ENCODE results near the gene CDCA3. TPM values are rescaled to one million over a fixed set of nuclear protein-coding genes. Genes with fewer than 3 reads are reported as not detected.
"Not testable (repeated sequence)": the region's sequence is repeated elsewhere in the genome, so short reads cannot be mapped to it uniquely, and the experiment has no call there.

CDCA3 gene
- total RNA-seq, 4 donors from 2014 or later = 0.25 to 4.4 (median 0.65) TPM

- ATAC-seq = no peak
- TF ChIP-seq POLR2A (IDR thresholded peaks at IDR 0.05) (no peak), CTCF (IDR thresholded peaks at IDR 0.05 in 4 of 5, conservative IDR thresholded peaks at IDR 0.05 in 1 of 5) (no peak)
- intact Hi-C loops (cut with DNase I; ENCODE audit: low total_unique reads) = no loop called here
- H3K4me3 ChIP-seq = no peak overlapping the region
- no peaks in the 10 kb centered on the region for H3K4me1 ChIP-seq
- DNase-seq = no peak
- in situ Hi-C loops (cut with MboI; ENCODE audit: low sequenced_read_pairs in 4 of 4) = no loop called here
- H3K27me3 ChIP-seq = no peaks in the 10 kb centered on the region
- no peaks in the 10 kb centered on the region for H3K9me3 ChIP-seq
- H3K36me3 ChIP-seq = peaks cover 0 to 4% of the 10 kb centered on the region in 2 donors
- H3K27ac ChIP-seq = no peak overlapping the region
These were observed 32.2 kb upstream of the CDCA3 start for GRCh38 chr12:6883252-6883651.

DNA sequence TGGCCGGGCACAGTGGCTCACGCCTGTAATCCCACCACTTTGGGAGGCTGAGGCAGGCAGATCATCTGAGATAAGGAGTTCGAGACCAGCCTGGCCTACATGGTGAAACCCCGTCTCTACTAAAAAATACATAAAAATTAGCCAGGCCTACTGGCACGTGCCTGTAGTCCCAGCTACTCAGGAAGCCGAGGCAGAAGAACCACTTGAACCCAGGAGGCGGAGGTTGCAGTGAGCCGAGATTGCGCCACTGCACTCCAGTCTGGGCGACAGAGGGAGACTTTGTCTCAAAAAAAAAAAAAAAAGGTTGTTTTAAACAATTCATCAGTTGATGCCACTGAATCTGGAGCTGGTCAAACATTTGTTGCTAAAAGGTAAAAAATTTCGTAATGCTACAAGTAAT, 28.7 kb upstream of the CDCA3 start:
- DNase-seq; H3K9me3 ChIP-seq; H3K27ac ChIP-seq; intact Hi-C loops (cut with DNase I; ENCODE audit: low total_unique reads); H3K36me3 ChIP-seq; H3K27me3 ChIP-seq; ATAC-seq; in situ Hi-C loops (cut with MboI; ENCODE audit: low sequenced_read_pairs in 4 of 4); H3K4me3 ChIP-seq; H3K4me1 ChIP-seq: not testable (repeated sequence)

- ATAC-seq; DNase-seq; H3K27me3 ChIP-seq; H3K9me3 ChIP-seq; in situ Hi-C loops (cut with MboI; ENCODE audit: low sequenced_read_pairs in 4 of 4): not testable (repeated sequence)
- peaks cover 23% of the 10 kb centered on the region in 2 donors for H3K4me1 ChIP-seq
- H3K27ac ChIP-seq = peak overlapping the region; percentile 21 to 100 (median 90)
- H3K36me3 ChIP-seq = peaks cover 0 to 27% of the 10 kb centered on the region in 2 donors
- H3K4me3 ChIP-seq = peak overlapping the region; percentile 84 to 96 (median 90)
- intact Hi-C loops (cut with DNase I; ENCODE audit: low total_unique reads) = loop anchor here (5.0 kb wide), 1 partner anchor 88 kb away; no protein-coding TSS in a partner anchor
These were observed 22.9 kb upstream of the CDCA3 start for GRCh38 chr12:6874015-6874368.

DNA sequence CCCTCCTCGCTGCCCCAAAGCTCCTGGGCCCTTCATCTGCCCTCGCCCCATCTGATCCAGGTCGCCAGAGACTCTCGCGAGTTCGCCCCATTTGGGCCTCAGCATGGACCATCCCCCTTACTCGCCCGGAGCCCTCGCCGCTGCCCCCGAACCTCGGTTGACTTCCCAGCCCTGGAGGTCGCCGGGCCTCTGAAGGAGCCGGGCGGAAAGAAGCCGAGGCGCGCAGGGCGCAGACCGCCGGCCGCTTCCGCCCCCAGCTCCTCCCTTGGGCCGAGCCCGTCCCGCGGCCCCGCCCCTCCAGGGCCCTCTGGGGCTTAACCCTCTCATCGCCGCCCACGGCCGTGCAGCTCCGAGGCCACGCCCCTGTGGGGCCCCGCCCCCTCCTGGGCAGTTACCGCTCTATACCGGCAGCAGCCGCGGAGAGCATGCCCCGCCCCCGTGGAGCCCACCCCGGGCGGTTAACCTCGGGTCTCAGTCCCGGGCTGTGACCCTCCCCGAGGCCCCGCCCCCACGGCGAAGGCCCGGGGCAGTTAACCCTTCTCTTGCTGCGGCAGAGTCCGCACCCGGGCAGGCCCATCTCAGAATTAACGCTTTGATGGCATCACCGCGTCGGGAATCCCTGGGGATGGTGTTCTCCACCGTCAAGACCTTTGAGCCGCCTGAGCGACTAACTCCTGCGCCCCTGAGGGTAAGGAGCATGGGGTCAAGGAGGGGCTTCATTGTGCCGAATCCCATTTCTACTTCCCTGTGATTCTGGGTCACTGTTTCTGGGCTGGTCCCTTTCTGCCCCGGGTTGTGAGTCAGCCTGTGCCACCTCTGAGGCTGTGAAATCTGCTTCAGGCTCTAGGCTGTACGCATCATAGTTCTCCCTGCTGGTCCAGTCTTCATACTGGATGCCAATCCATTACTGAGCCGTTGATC, 22.3 kb upstream of the CDCA3 start, which contains the start of gene SPSB2:
Gene SPSB2, minus strand, starts transcription at position 210 of the 921 bp plus-strand sequence. CDS start 402 bp downstream, outside the sequence.
- H3K27ac ChIP-seq = peak within 1 kb of the TSS; percentile 82 to 100 (median 90)
- peak within 1 kb of the TSS; percentile 84 to 96 (median 90) for H3K4me3 ChIP-seq
- peaks cover 0 to 27% of the 10 kb centered on the region in 2 donors for H3K36me3 ChIP-seq
- ATAC-seq (peak; percentile 81 to 82), DNase-seq (peak; percentile 91 to 93)
- no peaks in the 10 kb centered on the region for H3K9me3 ChIP-seq
- H3K4me1 ChIP-seq = peaks cover 29% of the 10 kb centered on the region in 2 donors
- intact Hi-C loops (cut with DNase I; ENCODE audit: low total_unique reads) (loop anchor here (1.0 to 5.0 kb wide), 4 partner anchors 18 to 315 kb away; partner anchors contain the start of genes LRRC23 and PEX5), in situ Hi-C loops (cut with MboI; ENCODE audit: low sequenced_read_pairs in 4 of 4) (no loop called here)
- TF ChIP-seq POLR2A (IDR thresholded peaks at IDR 0.05) (peak; percentile 75 to 79), CTCF (IDR thresholded peaks at IDR 0.05 in 4 of 5, conservative IDR thresholded peaks at IDR 0.05 in 1 of 5) (no peak)
- H3K27me3 ChIP-seq = no peaks in the 10 kb centered on the region

DNA sequence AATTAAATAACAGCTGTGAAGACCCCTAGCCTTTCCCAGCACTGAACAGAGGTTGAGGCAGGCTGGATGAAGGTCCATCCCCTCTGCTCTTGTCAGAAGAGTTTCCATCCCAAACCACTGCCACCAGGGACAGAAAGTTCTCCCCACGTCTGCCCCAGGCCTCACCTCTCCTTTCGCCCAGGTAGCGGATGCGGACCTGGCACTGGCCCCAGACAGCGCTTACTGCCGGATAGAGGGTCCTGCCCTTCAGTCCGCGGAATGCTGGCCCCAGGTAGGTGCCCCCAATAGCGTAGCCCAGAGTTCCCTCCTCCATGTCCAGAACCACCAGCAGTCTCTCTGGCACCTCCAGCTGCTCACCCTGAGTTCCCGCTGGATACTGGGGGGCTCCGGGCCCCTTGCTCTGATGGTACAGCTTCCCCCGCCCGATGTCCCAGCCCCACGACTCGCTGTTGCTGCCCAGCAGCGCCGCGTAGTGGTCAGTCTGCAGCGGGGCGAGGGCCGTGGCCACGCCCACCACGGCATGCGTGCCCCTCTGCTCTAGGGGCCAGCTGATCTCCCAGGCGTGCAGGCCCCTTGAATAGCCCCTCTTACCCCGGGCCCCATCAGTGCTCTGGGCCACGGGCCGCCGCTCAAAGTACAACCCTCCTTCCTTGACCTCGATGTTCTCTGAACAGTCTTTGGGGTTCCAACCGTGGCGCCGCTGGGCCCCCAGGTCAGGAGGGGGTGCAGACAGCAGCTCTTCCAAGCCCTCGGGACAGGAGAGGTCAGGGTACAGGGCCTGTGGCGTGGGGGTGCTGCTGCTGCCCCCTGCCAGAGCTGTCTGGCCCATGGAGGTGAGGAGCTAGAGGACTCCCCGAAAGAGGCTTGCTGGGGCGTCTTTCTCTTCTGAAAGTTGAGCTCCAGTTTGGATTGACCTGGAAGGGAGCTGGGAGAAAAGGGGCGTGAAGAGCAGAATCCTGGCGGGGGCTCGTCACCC, 21.3 kb upstream of the CDCA3 start:
- in situ Hi-C loops (cut with MboI; ENCODE audit: low sequenced_read_pairs in 4 of 4) = no loop called here
- intact Hi-C loops (cut with DNase I; ENCODE audit: low total_unique reads) = loop anchor here (1.0 to 5.0 kb wide), 4 partner anchors 19 to 316 kb away; partner anchors contain the start of genes LRRC23 and PEX5
- Histone ChIP-seq H3K4me1 (peaks cover 31 to 32% of the 10 kb centered on the region in 2 donors), H3K4me3 (peak overlapping the region; percentile 84 to 96 (median 90)), H3K36me3 (peaks cover 0 to 27% of the 10 kb centered on the region in 2 donors), H3K27ac (peak overlapping the region; percentile 82 to 100 (median 90)), H3K27me3 (no peaks in the 10 kb centered on the region), H3K9me3 (no peaks in the 10 kb centered on the region)
- TF ChIP-seq POLR2A (IDR thresholded peaks at IDR 0.05) (no peak), CTCF (IDR thresholded peaks at IDR 0.05 in 4 of 5, conservative IDR thresholded peaks at IDR 0.05 in 1 of 5) (peak; percentile 79 to 99 (median 91))
- ATAC-seq (peak; percentile 55 to 56), DNase-seq (peak; percentile 64 to 76)
